Astrocyte (in vitro differentiated cells and primary cell): ENCODE data around the gene CHRDL2. TPM values are rescaled to one million over a fixed set of nuclear protein-coding genes. Genes with fewer than 3 reads are reported as not detected.

Source experiments
- DNase-seq: peaks from one replicate; pipeline ENCODE4 v3.0.0-alpha.2; 2010; ENCODE audit warnings: low read depth
- FAIRE-seq: peaks from 2 replicates; lab custom pipeline; 2011; peaks lifted over from hg19 to GRCh38; lab: Jason Lieb, UNC
- H2AFZ ChIP-seq: 2 replicates; pipeline ENCODE4 v1.6.0; 2012; ENCODE audit warnings: low read depth, low read length, inconsistent platforms
- H3K27ac ChIP-seq: 2 replicates; pipeline ENCODE4 v1.5.1; 2011; ENCODE audit warnings: low read depth, low read length, inconsistent platforms
- H3K27me3 ChIP-seq: 2 replicates; pipeline ENCODE4 v1.6.0; 2011; ENCODE audit warnings: low read length, inconsistent platforms; ENCODE audit not compliant: insufficient read depth
- H3K36me3 ChIP-seq: 2 replicates; pipeline ENCODE4 v1.5.1; 2011; ENCODE audit warnings: low read length, inconsistent platforms; ENCODE audit not compliant: insufficient read depth
- H3K4me1 ChIP-seq: 2 replicates; pipeline ENCODE4 v1.5.1; 2011; ENCODE audit warnings: low read length, inconsistent platforms; ENCODE audit not compliant: insufficient read depth
- H3K4me2 ChIP-seq: 2 replicates; pipeline ENCODE4 v1.6.0; 2012; ENCODE audit warnings: low read length, inconsistent platforms
- H3K4me3 ChIP-seq: 2 replicates; pipeline ENCODE4 v1.5.1; 2011; ENCODE audit warnings: low read depth, mild to moderate bottlenecking, low read length, inconsistent platforms; ENCODE audit not compliant: insufficient read depth
- H3K79me2 ChIP-seq: 2 replicates; pipeline ENCODE4 v1.6.0; 2012; ENCODE audit warnings: mild to moderate bottlenecking, low read length, inconsistent platforms; ENCODE audit not compliant: insufficient read depth
- H3K9ac ChIP-seq: 2 replicates; pipeline ENCODE4 v1.6.0; 2012; ENCODE audit warnings: mild to moderate bottlenecking, low read length, inconsistent platforms
- H3K9me3 ChIP-seq: 2 replicates; pipeline ENCODE4 v1.5.1; 2012; ENCODE audit warnings: low read depth, mild to moderate bottlenecking, low read length, inconsistent platforms; ENCODE audit not compliant: insufficient read depth
- H4K20me1 ChIP-seq: 2 replicates; pipeline ENCODE4 v1.6.0; 2012; ENCODE audit warnings: low read length, inconsistent platforms; ENCODE audit not compliant: insufficient read depth
- H3K27ac Mint-ChIP-seq: one replicate; pipeline ENCODE4 v1.8.0; 2021; ENCODE audit warnings: mild to moderate bottlenecking, mixed read lengths; ENCODE audit not compliant: unreplicated experiment
- H3K27me3 Mint-ChIP-seq: one replicate; pipeline ENCODE4 v1.8.0; 2021; ENCODE audit warnings: low read depth, mixed read lengths; ENCODE audit not compliant: unreplicated experiment
- H3K36me3 Mint-ChIP-seq: one replicate; pipeline ENCODE4 v1.8.0; 2021; ENCODE audit warnings: low read depth, mixed read lengths; ENCODE audit not compliant: unreplicated experiment
- H3K4me1 Mint-ChIP-seq: one replicate; pipeline ENCODE4 v1.8.0; 2021; ENCODE audit warnings: low read depth, mixed read lengths; ENCODE audit not compliant: unreplicated experiment
- H3K4me3 Mint-ChIP-seq: one replicate; pipeline ENCODE4 v1.8.0; 2021; ENCODE audit warnings: mild to moderate bottlenecking, moderate library complexity, mixed read lengths; ENCODE audit not compliant: unreplicated experiment
- H3K9me3 Mint-ChIP-seq: one replicate; pipeline ENCODE4 v1.8.0; 2021; ENCODE audit warnings: mild to moderate bottlenecking, mixed read lengths; ENCODE audit not compliant: unreplicated experiment
- EZH2 ChIP-seq: IDR thresholded peaks from 2 replicates; pipeline ENCODE4 v1.6.1; 2012; ENCODE audit warnings: mild to moderate bottlenecking, low read length, inconsistent platforms; ENCODE audit not compliant: insufficient read depth
- total RNA-seq: library from RNA; stranded (reverse); gene quantifications from 2 replicates; pipeline ENCODE4 v1.2.1, GENCODE V29; 2021
- TF ChIP-seq, protein P1 (sequence below): IDR thresholded peaks from 2 replicates; pipeline ENCODE4 v1.5.1; 2011; ENCODE audit warnings: low read depth, mild to moderate bottlenecking, inconsistent platforms, low read length, moderate library complexity; ENCODE audit not compliant: insufficient read depth

Gene CHRDL2
- total RNA-seq, 1 donor from 2014 or later, result not detected

DNA sequence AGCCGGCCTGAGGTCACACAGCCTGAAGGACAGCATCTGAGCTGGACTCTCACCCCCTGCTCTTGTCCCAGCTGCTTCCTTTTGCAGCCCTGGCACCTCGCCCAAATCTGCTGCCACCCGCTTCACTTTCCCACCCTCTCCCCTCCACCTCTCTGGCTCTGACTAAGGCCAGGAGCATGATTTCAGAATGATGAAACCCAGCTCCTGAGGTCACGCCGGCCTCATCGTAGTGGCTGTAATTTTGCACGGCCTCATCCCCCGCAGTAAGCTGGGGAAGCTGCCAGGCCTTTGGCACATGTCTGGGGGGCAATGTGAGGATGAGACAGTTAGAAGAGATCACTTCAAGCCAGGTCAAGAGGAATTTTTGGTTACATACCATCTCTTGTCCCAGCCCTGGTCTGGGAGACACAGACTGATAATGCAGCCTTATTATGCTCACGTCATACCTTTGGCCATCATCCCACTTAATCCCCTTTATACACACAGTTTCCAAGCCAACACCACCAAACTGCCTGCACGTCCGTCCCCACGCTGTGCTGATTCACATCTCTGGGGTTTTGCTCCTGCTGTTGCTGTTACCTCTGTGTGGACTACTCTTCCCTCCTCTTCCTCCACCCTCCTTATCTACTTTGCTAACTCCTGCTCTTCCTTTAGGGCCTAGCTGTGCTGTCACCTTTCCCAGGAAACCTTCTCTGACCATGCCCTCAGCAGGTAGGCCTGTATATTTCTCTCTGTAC is 58.1 kb downstream of the CHRDL2 start:
- H3K27ac ChIP-seq, result peak overlapping the region; percentile 97
- peak overlapping the region; percentile 65 for H3K4me2 ChIP-seq
- no peaks in the 10 kb centered on the region for H3K9me3 ChIP-seq
- H2AFZ ChIP-seq, result peak overlapping the region; percentile 61
- no peaks in the 10 kb centered on the region for H3K27me3 ChIP-seq
- peak overlapping the region; percentile 78 for H3K9ac ChIP-seq
- Mint-ChIP-seq H3K4me3 (no peak overlapping the region), H3K27me3 (peaks cover 4% of the 10 kb centered on the region), H3K9me3 (peaks cover 6% of the 10 kb centered on the region), H3K36me3 (peaks cover 8% of the 10 kb centered on the region), H3K27ac (peak overlapping the region; percentile 81), H3K4me1 (peaks cover 16% of the 10 kb centered on the region)
- FAIRE-seq, result peak; percentile 78
- H4K20me1 ChIP-seq, result no peaks in the 10 kb centered on the region
- no peak for TF ChIP-seq EZH2
- TF ChIP-seq, protein P1, sequence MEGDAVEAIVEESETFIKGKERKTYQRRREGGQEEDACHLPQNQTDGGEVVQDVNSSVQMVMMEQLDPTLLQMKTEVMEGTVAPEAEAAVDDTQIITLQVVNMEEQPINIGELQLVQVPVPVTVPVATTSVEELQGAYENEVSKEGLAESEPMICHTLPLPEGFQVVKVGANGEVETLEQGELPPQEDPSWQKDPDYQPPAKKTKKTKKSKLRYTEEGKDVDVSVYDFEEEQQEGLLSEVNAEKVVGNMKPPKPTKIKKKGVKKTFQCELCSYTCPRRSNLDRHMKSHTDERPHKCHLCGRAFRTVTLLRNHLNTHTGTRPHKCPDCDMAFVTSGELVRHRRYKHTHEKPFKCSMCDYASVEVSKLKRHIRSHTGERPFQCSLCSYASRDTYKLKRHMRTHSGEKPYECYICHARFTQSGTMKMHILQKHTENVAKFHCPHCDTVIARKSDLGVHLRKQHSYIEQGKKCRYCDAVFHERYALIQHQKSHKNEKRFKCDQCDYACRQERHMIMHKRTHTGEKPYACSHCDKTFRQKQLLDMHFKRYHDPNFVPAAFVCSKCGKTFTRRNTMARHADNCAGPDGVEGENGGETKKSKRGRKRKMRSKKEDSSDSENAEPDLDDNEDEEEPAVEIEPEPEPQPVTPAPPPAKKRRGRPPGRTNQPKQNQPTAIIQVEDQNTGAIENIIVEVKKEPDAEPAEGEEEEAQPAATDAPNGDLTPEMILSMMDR, result no peak
- no peak overlapping the region for H3K4me3 ChIP-seq
- H3K36me3 ChIP-seq, result no peaks in the 10 kb centered on the region
- peaks cover 28% of the 10 kb centered on the region for H3K4me1 ChIP-seq
- no peaks in the 10 kb centered on the region for H3K79me2 ChIP-seq
- DNase-seq, result peak; percentile 98

DNA sequence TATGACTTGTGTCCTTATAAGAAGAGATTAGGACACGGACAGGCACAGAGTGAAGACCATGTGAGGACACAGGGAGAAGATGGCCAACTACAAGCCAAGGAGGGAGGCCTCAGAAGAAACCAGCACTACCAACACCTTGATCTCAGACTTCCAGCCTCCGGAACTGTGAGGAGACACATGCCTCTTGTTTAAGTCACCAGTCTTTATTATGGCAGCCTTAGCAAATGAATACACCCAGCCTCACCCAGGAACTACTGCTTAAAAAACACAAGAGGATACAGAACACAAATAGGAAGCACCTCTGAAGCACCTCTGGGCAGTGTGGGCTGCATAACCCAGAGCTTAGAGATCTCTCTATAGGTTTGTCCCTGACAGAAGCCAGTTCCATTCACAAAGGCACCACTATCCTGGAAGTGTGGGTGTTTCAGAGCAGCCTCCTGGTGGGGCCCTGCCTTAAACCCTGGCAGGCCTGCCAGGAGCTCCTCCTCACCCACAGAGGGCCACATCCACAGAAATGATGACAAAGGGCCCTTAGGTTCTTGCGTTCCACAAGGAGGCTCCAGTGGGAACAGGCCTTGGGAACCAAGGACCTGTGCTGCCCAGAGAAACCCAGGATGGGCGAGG is 58.8 kb downstream of the CHRDL2 start:
- Mint-ChIP-seq H3K27ac (peak overlapping the region; percentile 81), H3K4me3 (no peak overlapping the region), H3K4me1 (peaks cover 16% of the 10 kb centered on the region), H3K27me3 (peaks cover 4% of the 10 kb centered on the region), H3K9me3 (peaks cover 6% of the 10 kb centered on the region), H3K36me3 (peaks cover 8% of the 10 kb centered on the region)
- Histone ChIP-seq H3K79me2 (no peaks in the 10 kb centered on the region), H3K9ac (peak overlapping the region; percentile 78), H3K4me1 (peaks cover 28% of the 10 kb centered on the region), H3K9me3 (no peaks in the 10 kb centered on the region), H3K27me3 (no peaks in the 10 kb centered on the region), H3K36me3 (no peaks in the 10 kb centered on the region), H2AFZ (peak overlapping the region; percentile 61), H3K4me2 (peak overlapping the region; percentile 65), H3K27ac (peak overlapping the region; percentile 97), H4K20me1 (no peaks in the 10 kb centered on the region), H3K4me3 (no peak overlapping the region)
- FAIRE-seq, result no peak
- TF ChIP-seq EZH2, result no peak
- DNase-seq, result no peak

DNA sequence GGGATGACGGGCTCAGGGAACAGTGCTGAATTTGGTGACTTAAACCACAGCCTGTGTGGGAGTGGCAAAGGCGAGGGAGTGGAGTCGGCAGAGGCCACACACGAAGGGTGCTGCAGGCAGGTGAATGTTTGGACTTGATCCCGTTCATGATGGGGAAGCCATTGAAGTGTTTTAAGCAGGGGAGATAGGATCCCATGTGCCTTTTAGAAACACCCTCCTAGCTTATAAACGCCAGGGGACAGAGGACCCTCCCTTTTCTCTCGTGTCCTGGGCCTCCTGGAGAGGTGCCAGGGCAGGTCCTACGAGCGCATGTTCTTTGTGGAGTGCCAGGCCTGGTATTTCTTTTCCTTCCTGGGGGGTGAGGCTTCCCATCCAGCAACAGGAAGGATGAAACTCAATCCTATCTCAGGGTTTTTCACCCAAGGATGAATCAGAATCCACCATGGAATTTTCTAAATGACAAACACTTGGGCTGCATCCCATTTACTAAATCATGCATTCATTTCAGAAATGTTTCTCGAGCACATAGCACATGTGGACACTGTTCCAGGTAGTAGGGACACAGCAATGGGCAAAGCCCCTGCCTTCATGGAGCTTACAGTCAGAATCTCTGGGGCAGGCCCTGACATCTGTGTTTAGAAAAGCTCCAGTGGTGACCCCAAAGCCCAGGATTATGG is 59.6 kb downstream of the CHRDL2 start:
- no peak for TF ChIP-seq EZH2
- TF ChIP-seq, protein P1, result no peak
- H3K79me2 ChIP-seq, result no peaks in the 10 kb centered on the region
- no peaks in the 10 kb centered on the region for H4K20me1 ChIP-seq
- peak overlapping the region; percentile 97 for H3K27ac ChIP-seq
- H3K27me3 ChIP-seq, result no peaks in the 10 kb centered on the region
- FAIRE-seq, result no peak
- H3K36me3 Mint-ChIP-seq, result peaks cover 8% of the 10 kb centered on the region
- H3K4me1 Mint-ChIP-seq, result peaks cover 16% of the 10 kb centered on the region
- DNase-seq, result peak; percentile 50
- H3K9me3 Mint-ChIP-seq, result peaks cover 6% of the 10 kb centered on the region
- no peaks in the 10 kb centered on the region for H3K9me3 ChIP-seq
- H3K9ac ChIP-seq, result peak overlapping the region; percentile 78
- no peak overlapping the region for H3K27ac Mint-ChIP-seq
- H2AFZ ChIP-seq, result no peak overlapping the region
- H3K4me3 Mint-ChIP-seq, result peak overlapping the region; percentile 16
- H3K4me3 ChIP-seq, result no peak overlapping the region
- no peaks in the 10 kb centered on the region for H3K36me3 ChIP-seq
- peaks cover 4% of the 10 kb centered on the region for H3K27me3 Mint-ChIP-seq
- H3K4me2 ChIP-seq, result peak overlapping the region; percentile 65
- H3K4me1 ChIP-seq, result peaks cover 28% of the 10 kb centered on the region
